Activated T-cell treated with anti-CD3 and anti-CD28 coated beads, Interleukin-2, amount 50 U/mL, for 4 hours (primary cell): Measurements from ENCODE around the gene CRABP1. TPM values are rescaled to one million over a fixed set of nuclear protein-coding genes. Genes with fewer than 3 reads are reported as not detected.
A peak's percentile ranks its signal among the peaks of the same experiment; 100 is the strongest.

Experiments used
- ATAC-seq, 2 donors: fragments of 200-7000 bp; cut with Tn5 transposase; one replicate each; pipeline ENCODE4 v1.10.0; 2021
- DNase-seq: peaks from one replicate; pipeline ENCODE4 v3.0.0-alpha.2; 2020
- H3K27me3 Mint-ChIP-seq: one replicate; pipeline ENCODE4 v1.8.0; 2021; ENCODE audit warnings: low read depth, mixed read lengths
- H3K36me3 Mint-ChIP-seq: one replicate; pipeline ENCODE4 v1.8.0; 2022; ENCODE audit warnings: mixed read lengths; ENCODE audit not compliant: insufficient read depth
- H3K4me1 Mint-ChIP-seq: one replicate; pipeline ENCODE4 v1.8.0; 2021; ENCODE audit warnings: low read depth, mixed read lengths
- H3K4me3 Mint-ChIP-seq: one replicate; pipeline ENCODE4 v1.8.0; 2021; ENCODE audit warnings: mild to moderate bottlenecking, moderate library complexity, mixed read lengths
- H3K9me3 Mint-ChIP-seq: one replicate; pipeline ENCODE4 v1.8.0; 2021; ENCODE audit warnings: mixed read lengths
- total RNA-seq, 3 donors: library from RNA; stranded (reverse); gene quantifications; one replicate each; pipeline ENCODE4 v1.2.1, GENCODE V29; 2021

The CRABP1 gene
- total RNA-seq = not detected

DNA sequence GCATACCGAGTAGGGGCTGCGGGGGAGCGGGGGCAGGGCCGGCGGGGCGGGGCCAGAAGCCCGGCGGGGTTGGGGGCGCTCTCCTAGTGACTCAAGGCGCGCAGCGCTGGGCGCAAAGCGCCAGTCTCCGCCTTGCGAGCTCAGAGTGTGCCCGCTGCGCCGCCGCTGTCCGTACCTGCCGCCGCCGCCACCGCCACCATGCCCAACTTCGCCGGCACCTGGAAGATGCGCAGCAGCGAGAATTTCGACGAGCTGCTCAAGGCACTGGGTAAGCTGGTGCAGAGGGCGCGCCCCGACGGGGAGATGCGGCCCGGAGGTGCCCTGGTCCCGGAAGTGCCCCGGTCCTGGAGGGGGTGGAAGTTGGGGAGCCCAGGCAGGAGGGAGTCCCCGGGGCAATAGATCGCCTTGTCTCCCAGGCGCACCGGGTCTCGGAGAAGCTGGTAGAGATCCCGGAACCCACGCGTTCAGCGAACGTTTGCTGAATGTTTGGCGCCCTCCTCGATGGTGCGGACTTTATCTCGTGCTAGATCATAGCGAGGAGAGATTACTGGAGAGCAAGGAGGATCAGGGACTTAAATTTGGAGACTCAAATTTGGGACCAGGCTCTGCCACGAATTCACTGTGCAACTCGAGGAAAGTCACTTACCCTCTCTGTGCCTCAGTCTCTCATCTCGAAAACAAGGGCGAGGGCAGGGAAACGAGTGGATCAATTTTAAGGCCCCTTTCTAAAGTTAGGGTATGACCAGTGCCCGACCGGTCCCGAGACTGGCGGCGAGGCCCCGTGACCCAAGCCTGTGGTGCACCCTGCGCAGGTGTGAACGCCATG is at the start of gene CRABP1:
TSS of gene CRABP1 (plus strand) at position 123 of the 826 bp plus-strand sequence. CDS start at position 199, 76 bp downstream.
- Mint-ChIP-seq H3K9me3 (no peaks in the 10 kb centered on the region), H3K27me3 (peaks cover 54% of the 10 kb centered on the region), H3K36me3 (no peaks in the 10 kb centered on the region), H3K4me1 (peaks cover 4% of the 10 kb centered on the region), H3K4me3 (no peak within 1 kb of the TSS)
- ATAC-seq = peak; percentile 28 to 62
- DNase-seq = no peak

DNA sequence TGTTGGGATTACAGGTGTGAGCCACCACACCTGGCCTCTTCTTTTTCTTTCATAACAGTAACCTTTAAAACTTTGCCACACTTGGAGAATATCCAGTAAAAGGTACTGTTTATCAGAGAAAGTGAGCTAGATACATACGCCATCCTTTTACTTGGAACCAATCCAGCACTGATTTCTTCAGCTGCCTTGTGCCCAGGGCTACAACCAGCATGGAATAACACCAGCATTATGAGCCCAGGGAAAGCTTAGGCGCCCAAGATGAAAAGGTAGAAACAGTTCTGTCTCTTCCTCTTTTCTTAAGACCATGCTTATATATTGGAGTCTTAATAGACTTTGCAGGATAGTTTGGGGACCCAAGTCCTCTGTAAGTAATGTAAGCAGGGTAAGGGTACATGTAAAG is 49.1 kb upstream of the CRABP1 start:
- H3K4me1 Mint-ChIP-seq = no peaks in the 10 kb centered on the region
- H3K9me3 Mint-ChIP-seq = no peaks in the 10 kb centered on the region
- no peaks in the 10 kb centered on the region for H3K27me3 Mint-ChIP-seq
- ATAC-seq (no peak), DNase-seq (no peak)
- peaks cover 41% of the 10 kb centered on the region for H3K36me3 Mint-ChIP-seq
- H3K4me3 Mint-ChIP-seq = no peak overlapping the region

DNA sequence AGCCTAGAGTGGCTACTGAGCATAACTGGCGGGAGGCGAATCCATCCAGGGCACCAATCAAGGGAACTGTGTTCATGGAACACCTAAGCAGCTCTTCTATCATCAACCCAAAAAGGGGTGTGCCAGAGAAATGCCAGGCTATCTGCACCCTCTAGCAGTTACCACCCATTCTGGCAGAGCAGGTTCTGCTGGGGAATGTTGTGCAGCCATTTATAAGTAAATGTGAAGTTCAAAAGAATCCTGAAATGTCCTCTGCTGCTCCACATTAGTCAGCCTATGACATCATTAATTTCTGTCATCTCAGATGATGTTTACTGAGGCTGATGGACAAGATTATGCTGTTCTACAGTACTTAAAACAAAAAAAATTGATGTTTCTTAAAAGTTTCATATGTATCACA is 48.5 kb upstream of the CRABP1 start:
- Mint-ChIP-seq H3K9me3 (no peaks in the 10 kb centered on the region), H3K4me1 (no peaks in the 10 kb centered on the region), H3K4me3 (no peak overlapping the region), H3K27me3 (no peaks in the 10 kb centered on the region), H3K36me3 (peaks cover 35% of the 10 kb centered on the region)
- no peak for DNase-seq
- ATAC-seq = no peak

DNA sequence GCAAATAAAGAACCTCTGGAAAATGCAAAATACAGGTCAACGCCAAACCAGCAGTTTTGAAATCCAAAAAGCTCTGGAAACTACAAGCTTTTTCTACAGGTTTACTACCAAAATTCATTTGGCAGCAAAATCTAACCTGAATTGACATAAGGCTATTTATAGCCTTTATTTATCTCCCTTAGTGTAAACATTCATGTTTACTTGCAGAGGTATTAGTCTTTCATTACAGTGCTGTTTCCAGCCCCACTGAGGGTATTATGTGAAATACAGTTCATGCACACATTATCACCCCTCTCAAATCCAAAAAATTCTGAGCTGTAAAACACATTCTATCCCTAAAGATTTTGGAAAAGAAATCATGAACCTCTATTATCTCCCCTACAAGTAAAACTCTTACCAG is 47.9 kb upstream of the CRABP1 start:
- ATAC-seq (no peak), DNase-seq (no peak)
- H3K27me3 Mint-ChIP-seq = no peaks in the 10 kb centered on the region
- H3K36me3 Mint-ChIP-seq = peaks cover 34% of the 10 kb centered on the region
- H3K4me1 Mint-ChIP-seq = peaks cover 3% of the 10 kb centered on the region
- no peaks in the 10 kb centered on the region for H3K9me3 Mint-ChIP-seq
- no peak overlapping the region for H3K4me3 Mint-ChIP-seq

DNA sequence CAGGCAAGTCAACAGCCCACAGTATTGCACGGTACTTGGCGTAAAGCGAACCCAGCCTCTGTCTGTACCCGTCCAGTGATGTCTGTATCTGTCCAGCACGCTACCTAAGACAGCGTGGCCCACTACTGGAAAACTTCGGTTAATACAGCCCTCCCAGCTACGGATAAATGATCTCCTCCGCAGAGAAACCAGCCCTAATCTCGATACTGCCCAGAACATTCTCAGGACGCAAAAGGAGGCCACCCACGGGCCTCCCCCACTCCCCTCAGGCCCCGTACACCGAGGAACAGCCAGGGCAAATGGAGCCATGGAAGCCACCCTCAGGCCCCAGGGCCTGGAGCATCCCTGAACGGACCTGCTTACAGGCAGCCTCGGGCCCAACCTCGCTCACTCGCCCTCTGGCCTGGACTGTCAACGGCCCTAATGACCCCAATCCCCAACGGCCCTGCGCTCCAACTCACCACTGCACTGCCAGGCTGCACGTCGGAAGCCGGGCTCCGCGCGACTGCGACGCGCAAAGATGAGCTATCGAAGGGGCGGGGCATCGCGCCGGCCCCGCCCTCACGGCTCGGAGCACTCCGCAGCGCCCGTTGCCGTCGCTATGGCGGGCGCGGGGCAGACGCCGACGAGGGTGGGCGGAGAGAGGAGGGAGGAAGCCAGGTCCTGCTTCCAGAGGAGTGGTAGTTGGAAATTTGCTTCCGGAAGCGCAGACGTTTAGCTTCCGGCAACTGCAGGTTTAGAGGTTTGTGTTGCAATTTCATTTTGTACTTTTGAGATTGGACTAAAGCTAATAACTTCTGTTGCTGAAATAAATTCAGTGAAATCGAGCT is 40.8 kb upstream of the CRABP1 start, which contains the start of gene SKIC8:
TSS of gene SKIC8 (minus strand) at position 509 of the 830 bp plus-strand sequence. CDS start 3,923 bp downstream, outside the sequence.
- Mint-ChIP-seq H3K36me3 (peaks cover 7% of the 10 kb centered on the region), H3K9me3 (no peaks in the 10 kb centered on the region), H3K4me1 (peaks cover 21% of the 10 kb centered on the region), H3K4me3 (peak within 1 kb of the TSS; percentile 99), H3K27me3 (no peaks in the 10 kb centered on the region)
- ATAC-seq = peak; percentile 96 to 97
- DNase-seq = peak; percentile 87

DNA sequence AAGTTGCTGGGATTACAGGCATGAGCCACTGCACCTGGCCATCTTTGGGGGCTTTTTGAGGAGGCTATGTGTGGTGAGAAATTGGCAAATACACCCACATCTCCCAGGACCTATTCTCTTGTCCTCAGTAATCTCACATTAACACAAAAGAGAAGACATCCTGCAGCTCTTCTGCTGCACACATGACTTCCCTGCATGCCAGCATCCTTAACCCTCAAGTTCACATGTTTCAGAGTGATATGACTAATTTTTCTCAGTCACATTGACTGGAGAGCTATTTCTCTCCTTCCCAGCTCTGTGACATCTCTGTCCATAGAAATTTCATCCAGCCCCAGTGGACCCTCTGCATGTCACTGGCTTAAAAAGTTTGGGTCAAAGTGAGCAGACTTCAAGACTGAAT is 38.8 kb upstream of the CRABP1 start:
- Mint-ChIP-seq H3K9me3 (no peaks in the 10 kb centered on the region), H3K27me3 (no peaks in the 10 kb centered on the region), H3K4me1 (peaks cover 21% of the 10 kb centered on the region), H3K4me3 (peak overlapping the region; percentile 2), H3K36me3 (no peaks in the 10 kb centered on the region)
- no peak for ATAC-seq
- DNase-seq = no peak

DNA sequence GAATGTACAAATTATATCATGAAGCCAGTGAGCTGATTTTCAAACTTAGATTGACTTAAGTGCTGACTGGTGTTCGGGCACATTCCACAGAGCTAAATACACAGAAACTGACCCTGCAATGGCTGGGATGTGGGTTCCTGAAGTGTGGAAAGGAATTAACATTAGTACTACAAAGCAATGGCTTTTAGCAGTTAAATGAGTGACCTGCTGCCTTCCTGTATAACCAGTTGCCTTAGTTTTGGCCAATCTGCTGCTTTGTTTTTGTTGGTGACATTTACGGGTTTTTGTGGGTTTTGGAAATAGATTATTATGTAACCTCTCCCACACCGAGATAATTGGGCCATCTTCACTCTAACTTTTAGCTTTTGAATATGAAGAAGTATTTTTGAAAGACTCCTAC is 38.3 kb upstream of the CRABP1 start:
- Mint-ChIP-seq H3K36me3 (no peaks in the 10 kb centered on the region), H3K4me1 (peaks cover 20% of the 10 kb centered on the region), H3K4me3 (no peak overlapping the region), H3K9me3 (no peaks in the 10 kb centered on the region), H3K27me3 (no peaks in the 10 kb centered on the region)
- no peak for DNase-seq
- ATAC-seq = no peak

DNA sequence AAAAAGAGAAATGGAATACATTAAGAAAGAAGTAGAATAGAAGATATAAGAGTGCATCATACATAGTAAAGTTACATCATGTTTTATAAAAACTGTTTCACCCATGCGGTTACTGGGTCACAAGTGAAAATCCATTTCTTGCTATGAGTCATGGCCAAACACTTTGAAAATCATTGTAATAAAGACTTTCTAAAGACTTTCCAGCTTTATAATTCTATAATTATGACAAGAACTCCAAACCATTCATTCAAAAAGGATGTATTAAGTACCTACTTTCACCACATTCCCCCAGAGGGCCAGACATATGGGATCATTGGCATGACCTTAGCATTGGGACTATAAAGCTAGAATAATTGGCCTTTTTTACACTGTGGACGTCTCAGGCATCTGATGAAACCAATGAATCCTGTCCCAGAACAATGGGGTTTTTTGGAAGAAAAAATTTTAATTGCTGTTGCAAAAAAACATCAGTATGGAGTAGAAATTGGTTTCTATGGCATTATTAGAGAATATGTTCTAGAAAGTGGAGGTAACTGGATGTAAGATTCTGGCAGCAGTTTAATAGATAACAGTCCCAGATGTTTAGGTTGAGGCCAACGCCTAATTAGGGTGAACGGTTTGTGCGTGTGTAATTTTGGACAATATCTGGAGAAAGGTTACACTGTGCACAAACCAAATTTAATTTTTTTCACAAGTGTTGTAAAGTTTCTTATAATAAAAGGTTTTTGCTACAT is 37.4 kb upstream of the CRABP1 start:
- ATAC-seq (no peak), DNase-seq (no peak)
- peaks cover 2% of the 10 kb centered on the region for H3K27me3 Mint-ChIP-seq
- H3K9me3 Mint-ChIP-seq = no peaks in the 10 kb centered on the region
- H3K4me3 Mint-ChIP-seq = no peak overlapping the region
- H3K4me1 Mint-ChIP-seq = peaks cover 17% of the 10 kb centered on the region
- H3K36me3 Mint-ChIP-seq = no peaks in the 10 kb centered on the region

DNA sequence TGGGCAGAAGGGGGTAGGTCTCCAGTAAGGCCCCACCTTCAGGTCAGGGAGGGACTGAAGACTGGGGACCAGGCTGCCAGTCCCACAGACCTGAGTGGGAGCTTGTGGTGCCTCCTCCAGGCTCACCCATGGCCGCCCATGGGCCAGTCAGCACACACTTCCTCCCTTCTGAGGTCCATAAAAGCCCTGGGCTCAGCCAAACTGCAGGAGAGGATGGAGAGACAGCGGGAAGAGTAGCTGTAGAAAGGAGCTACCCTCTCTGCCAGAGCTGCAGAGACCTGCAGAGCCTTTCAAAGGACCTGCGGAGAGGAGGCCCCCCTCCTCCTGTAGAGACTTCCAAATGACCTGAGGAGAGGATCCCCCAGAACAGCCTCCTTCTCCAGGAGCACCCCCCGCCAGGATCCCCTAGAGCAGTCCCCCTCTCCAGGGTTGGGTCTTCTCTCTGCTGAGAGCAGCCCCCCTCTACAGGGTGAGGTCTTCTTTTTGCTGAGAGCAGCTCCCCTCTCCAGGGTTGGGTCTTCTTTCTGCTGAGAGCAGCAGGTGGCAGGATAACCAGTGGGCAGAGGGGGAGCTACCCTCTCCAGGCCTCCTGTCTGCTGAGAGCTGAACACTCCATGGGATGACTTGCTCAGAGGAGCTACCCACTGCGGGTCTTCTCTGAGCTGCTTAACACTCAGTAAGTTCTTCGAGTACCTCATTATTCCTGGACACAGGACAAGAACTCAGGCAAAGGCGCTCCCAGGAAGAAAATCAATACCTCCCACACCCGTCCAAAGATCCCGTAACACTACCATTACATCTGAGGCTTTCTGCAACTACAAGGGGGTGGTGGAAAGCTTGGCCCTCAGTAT is 35.7 kb upstream of the CRABP1 start:
- Mint-ChIP-seq H3K36me3 (no peaks in the 10 kb centered on the region), H3K9me3 (no peaks in the 10 kb centered on the region), H3K27me3 (peaks cover 8% of the 10 kb centered on the region), H3K4me3 (no peak overlapping the region), H3K4me1 (peaks cover 9% of the 10 kb centered on the region)
- no peak for DNase-seq
- no peak for ATAC-seq

DNA sequence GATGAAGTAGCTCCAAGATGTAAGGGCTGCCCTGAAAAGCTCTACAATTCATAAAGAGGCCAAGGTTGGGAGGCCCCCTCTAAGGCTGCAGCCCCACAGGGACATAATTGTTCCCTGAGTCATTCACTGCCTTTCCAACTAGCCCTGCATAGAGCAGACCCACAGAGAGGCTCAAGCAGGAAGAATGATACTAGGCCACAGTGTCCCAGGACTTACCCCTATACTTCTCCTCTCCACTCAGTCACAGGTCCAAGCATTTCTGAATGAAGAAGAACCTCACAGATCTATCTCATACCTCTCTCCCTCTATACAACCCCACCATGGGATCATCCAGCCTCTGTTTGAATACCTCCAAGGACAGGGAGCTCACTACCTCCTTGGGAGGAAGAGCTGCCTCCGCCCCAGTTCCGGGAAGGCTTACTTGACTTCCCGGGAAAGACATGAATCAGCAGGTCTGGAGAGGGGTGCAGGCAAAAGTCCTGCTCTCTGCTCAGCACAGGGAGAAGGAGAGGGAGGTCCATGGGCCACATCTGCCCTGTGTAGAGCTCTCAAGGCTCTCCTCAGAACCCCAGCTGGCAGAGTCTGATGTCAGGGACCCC is 33.9 kb upstream of the CRABP1 start:
- no peaks in the 10 kb centered on the region for H3K9me3 Mint-ChIP-seq
- H3K27me3 Mint-ChIP-seq = peaks cover 8% of the 10 kb centered on the region
- H3K4me1 Mint-ChIP-seq = peaks cover 9% of the 10 kb centered on the region
- H3K4me3 Mint-ChIP-seq = no peak overlapping the region
- ATAC-seq (no peak), DNase-seq (no peak)
- no peaks in the 10 kb centered on the region for H3K36me3 Mint-ChIP-seq

DNA sequence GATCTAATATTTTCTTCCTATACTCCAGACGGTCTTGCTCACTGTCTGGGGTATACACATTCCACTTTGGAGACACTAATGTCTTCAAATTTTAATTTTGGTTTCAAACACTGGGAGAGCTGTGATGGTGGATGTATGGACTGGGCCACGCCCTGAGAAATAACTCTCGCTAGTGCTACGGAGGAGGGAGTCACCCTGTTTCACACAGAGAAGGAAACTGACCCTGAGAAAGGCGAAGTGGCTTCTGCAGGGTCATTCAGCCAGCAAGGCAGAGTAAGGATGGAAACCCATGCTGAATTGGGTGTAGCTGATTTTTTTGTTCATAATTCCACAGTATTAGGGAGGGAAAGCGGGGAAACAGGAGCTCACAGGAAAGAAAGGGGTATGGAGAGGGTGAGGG is 32.2 kb upstream of the CRABP1 start:
- Mint-ChIP-seq H3K27me3 (peaks cover 9% of the 10 kb centered on the region), H3K4me1 (no peaks in the 10 kb centered on the region), H3K4me3 (no peak overlapping the region), H3K36me3 (no peaks in the 10 kb centered on the region), H3K9me3 (no peaks in the 10 kb centered on the region)
- DNase-seq = no peak
- no peak for ATAC-seq

DNA sequence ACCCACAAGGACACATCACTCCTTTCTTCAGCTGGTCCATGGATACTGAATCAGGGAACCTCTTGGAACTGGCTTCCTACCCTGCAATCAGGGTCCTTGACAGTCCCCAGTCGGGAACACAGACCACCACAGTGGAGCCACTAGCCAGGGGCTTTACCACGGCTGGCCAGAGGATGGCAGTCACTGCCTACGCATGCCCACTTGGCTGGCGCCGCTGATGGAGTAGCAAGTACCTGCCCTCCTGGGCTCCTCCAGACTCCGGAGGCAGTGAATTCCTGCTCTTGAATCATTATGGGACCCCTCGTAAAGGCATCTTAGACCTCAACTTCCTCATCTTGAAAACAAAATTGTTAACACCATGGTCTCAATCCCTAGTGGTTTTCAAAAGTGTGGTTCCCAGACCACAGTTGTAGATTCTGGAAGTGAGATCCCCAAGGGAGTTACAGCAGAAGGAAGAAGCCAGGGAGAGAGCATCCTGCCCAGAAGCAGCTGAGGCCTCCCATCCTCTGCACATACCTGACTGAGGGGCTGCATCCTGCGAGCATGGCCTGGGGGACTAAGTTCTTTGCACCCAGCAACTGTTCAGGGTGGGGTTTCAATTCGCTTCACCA is 31.6 kb upstream of the CRABP1 start:
- Mint-ChIP-seq H3K27me3 (peaks cover 9% of the 10 kb centered on the region), H3K4me3 (no peak overlapping the region), H3K36me3 (no peaks in the 10 kb centered on the region), H3K4me1 (no peaks in the 10 kb centered on the region), H3K9me3 (no peaks in the 10 kb centered on the region)
- peak; percentile 74 to 76 for ATAC-seq
- DNase-seq = peak; percentile 23

DNA sequence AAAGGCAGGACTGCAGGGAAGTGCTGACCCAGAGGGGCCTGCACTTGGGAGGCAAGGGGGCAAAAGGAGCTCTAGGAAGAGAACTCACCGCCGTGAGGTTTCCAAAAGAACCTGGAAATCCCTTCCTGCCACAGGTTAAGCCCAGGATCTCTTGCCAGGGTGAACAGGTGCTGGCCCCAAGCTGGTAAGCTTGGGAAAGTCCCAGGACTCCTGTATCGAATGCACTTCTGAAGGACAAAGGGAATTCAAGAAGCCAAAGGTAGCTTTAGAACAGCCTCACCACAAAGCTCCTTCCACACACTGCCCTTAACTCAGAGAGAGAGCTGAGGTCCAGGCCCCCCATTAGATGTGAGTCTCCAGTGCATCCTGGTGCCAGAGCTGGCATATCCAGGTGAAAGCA is 28.9 kb upstream of the CRABP1 start:
- Mint-ChIP-seq H3K9me3 (no peaks in the 10 kb centered on the region), H3K4me1 (no peaks in the 10 kb centered on the region)
- no peak for DNase-seq

More for the DNA sequence above, 28.9 kb upstream of the CRABP1 start:
- H3K36me3 Mint-ChIP-seq = no peaks in the 10 kb centered on the region
- no peak for ATAC-seq
- H3K4me3 Mint-ChIP-seq = no peak overlapping the region
- H3K27me3 Mint-ChIP-seq = peaks cover 14% of the 10 kb centered on the region
